Kidney (tissue), 14 donors: ENCODE measurements around the gene SDF4. TPM values are rescaled to one million over a fixed set of nuclear protein-coding genes. Genes with fewer than 3 reads are reported as not detected.
A peak's percentile ranks its signal among the peaks of the same experiment; 100 is the strongest.

Experiments used
- DNase-seq, 5 donors: peaks; one replicate each; pipeline ENCODE4 v3.0.0-alpha.2; 2013 to 2020
- FAIRE-seq: peaks from 2 replicates; lab custom pipeline; 2012; peaks lifted over from hg19 to GRCh38; lab: Jason Lieb, UNC
- H3K27ac ChIP-seq, 2 donors: one replicate each; pipeline ENCODE4 v1.7.0; 2013; ENCODE audit warnings: low read depth in 2 of 2, low read length in 2 of 2, inconsistent platforms in 1 of 2
- H3K27me3 ChIP-seq: one replicate; pipeline ENCODE4 v1.7.1; 2013; ENCODE audit warnings: low read length, inconsistent platforms; ENCODE audit not compliant: control insufficient read depth, insufficient read depth
- H3K36me3 ChIP-seq, 3 donors: one replicate each; pipeline versions ENCODE4 v1.7.0 to v1.7.1; 2013; ENCODE audit warnings: low read length in 3 of 3, control low read depth in 1 of 3, inconsistent platforms in 1 of 3; ENCODE audit not compliant: insufficient read depth in 3 of 3, control insufficient read depth in 2 of 3
- H3K4me1 ChIP-seq, 3 donors: one replicate each; pipeline versions ENCODE4 v1.7.0 to v1.7.1; 2013; ENCODE audit warnings: low read length in 3 of 3, inconsistent platforms in 1 of 3, low read depth in 1 of 3; ENCODE audit not compliant: control insufficient read depth in 2 of 3, insufficient read depth in 2 of 3
- H3K4me3 ChIP-seq, 3 donors: one replicate each; pipeline versions ENCODE4 v1.7.0 to v1.8.1; 2013; ENCODE audit warnings: low read length in 3 of 3, control low read depth in 1 of 3, inconsistent platforms in 1 of 3
- H3K9ac ChIP-seq, 3 donors: one replicate each; pipeline versions ENCODE4 v1.7.0 to v1.7.1; 2013; ENCODE audit warnings: low read length in 3 of 3, control low read depth in 1 of 3, inconsistent platforms in 1 of 3
- H3K9me3 ChIP-seq, 3 donors: one replicate each; pipeline versions ENCODE4 v1.7.0 to v1.7.1; 2013; ENCODE audit warnings: low read length in 3 of 3, control low read depth in 1 of 3, inconsistent platforms in 1 of 3; ENCODE audit not compliant: control insufficient read depth in 2 of 3, insufficient read depth in 1 of 3
- intact Hi-C: fragments of 100-400 bp; cut with DNase I; formaldehyde crosslinking; loops from one replicate; pipeline ENCODE4 v1.11.1; 2022
- polyA plus RNA-seq: library from polyadenylated mRNA; stranded (reverse); fragments of 350-450 nt; fragmentation: Illumina TruSeq; extraction: RNeasy Lipid Tissue Mini Kit (QIAGEN cat#74804); gene quantifications from one replicate; pipeline ENCODE4 v1.2.3, GENCODE V29; 2014; ENCODE audit warnings: low read depth, low replicate concordance; ENCODE audit not compliant: insufficient read depth
- total RNA-seq: library from RNA; stranded (reverse); fragmentation: NEBNext Ultra II Directional; extraction: Animal tissue kit (Norgen Biotek cat#: 25700); gene quantifications from one replicate; pipeline ENCODE4 v1.2.1, GENCODE V29; 2021
- TF ChIP-seq, protein P1 (sequence below): IDR thresholded peaks from 3 replicates; pipeline ENCODE4 v1.5.1; 2012; ENCODE audit warnings: mild to moderate bottlenecking, moderate library complexity, borderline replicate concordance; ENCODE audit not compliant: insufficient read depth; ENCODE audit errors: extremely low read depth
- donor health status: control.
- donor health status: control.
- donor health status: control.
- donor health status: control.
- donor health status: control.
- donor health status: DM: yes; HTN: yes; CAD: no.
- donor health status: Normal renal cell carcinoma (clear cell type).

The SDF4 gene
- total and polyA plus RNA-seq, 2 donors from 2014 or later: 143 to 160 TPM

DNA sequence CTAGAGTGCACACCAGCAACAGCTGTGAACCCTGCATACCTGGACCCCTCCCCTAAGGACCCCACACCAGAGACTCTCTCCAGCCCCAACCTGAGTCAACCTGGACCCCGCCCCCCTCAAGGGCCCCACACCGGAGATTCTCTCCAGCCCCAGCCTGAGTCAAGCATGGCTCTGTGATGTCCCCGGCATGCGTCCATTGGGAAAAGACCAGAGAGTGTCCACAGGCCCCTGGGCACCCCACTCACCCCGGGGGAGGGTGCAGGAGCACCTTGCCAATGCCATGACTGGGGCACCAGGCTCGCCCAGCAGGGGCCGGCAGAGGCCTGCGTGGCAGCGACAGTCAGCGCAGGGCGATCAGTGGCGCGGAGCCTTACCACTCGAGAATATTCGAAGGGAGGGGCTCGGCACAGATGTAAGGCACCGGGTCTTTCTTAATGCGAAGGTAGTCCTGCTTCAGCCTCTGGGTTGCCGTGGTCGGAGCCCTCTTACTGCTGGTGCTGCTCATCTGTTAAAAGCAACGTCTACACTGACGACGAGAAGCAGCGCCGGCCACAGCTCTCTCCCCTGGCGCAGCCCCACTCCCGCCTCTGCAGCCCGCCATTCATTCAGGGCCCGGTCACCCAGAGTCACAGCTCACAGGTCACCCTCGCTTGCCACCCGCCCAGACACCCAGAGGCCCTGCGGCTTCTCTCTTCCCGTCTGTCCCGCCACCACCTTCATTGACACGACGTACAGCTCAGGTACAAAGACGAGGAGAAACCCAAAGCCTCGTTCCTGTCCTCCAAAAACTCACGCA, 35.9 kb upstream of the SDF4 start:
- TF ChIP-seq, protein P1, sequence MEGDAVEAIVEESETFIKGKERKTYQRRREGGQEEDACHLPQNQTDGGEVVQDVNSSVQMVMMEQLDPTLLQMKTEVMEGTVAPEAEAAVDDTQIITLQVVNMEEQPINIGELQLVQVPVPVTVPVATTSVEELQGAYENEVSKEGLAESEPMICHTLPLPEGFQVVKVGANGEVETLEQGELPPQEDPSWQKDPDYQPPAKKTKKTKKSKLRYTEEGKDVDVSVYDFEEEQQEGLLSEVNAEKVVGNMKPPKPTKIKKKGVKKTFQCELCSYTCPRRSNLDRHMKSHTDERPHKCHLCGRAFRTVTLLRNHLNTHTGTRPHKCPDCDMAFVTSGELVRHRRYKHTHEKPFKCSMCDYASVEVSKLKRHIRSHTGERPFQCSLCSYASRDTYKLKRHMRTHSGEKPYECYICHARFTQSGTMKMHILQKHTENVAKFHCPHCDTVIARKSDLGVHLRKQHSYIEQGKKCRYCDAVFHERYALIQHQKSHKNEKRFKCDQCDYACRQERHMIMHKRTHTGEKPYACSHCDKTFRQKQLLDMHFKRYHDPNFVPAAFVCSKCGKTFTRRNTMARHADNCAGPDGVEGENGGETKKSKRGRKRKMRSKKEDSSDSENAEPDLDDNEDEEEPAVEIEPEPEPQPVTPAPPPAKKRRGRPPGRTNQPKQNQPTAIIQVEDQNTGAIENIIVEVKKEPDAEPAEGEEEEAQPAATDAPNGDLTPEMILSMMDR: no peak
- Histone ChIP-seq H3K4me1 (peaks cover 0 to 26% (median 25%) of the 10 kb centered on the region in 3 donors), H3K9ac (no peak overlapping the region), H3K4me3 (no peak overlapping the region), H3K9me3 (no peaks in the 10 kb centered on the region), H3K27ac (no peak overlapping the region), H3K36me3 (peaks cover 2 to 13% (median 8%) of the 10 kb centered on the region in 3 donors), H3K27me3 (no peaks in the 10 kb centered on the region)
- intact Hi-C loops: no loop called here
- DNase-seq (peak in 1 of 5 donors; percentile 65), FAIRE-seq (no peak)

DNA sequence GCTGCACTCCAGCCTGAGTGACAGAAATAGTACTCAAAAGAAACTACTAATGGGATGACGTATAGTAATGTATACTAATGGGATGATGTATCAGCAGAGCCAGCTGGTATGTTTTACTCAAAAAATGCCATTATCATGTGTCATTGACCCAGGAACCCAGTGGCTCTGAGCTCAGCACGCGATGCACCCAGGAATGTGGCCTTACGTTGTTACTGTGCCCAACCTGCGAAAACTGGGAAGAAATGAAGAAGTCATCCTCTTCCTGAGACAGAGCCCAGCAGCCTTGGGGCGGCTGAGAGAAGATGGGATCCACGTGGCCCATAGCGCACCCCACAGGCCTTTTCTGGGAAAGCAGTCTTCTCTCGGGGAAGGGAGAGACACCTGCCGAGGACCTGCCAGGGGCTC, 33.1 kb upstream of the SDF4 start:
- intact Hi-C loops: no loop called here
- TF ChIP-seq, protein P1: no peak
- Histone ChIP-seq H3K9ac (no peak overlapping the region), H3K9me3 (no peaks in the 10 kb centered on the region), H3K4me1 (peaks cover 0 to 5% (median 5%) of the 10 kb centered on the region in 3 donors), H3K27me3 (no peaks in the 10 kb centered on the region), H3K36me3 (peaks cover 2 to 19% (median 14%) of the 10 kb centered on the region in 3 donors), H3K27ac (peak overlapping the region in 1 of 2 donors; percentile 48), H3K4me3 (no peak overlapping the region)
- DNase-seq (peak in 1 of 5 donors; percentile 39), FAIRE-seq (no peak)

DNA sequence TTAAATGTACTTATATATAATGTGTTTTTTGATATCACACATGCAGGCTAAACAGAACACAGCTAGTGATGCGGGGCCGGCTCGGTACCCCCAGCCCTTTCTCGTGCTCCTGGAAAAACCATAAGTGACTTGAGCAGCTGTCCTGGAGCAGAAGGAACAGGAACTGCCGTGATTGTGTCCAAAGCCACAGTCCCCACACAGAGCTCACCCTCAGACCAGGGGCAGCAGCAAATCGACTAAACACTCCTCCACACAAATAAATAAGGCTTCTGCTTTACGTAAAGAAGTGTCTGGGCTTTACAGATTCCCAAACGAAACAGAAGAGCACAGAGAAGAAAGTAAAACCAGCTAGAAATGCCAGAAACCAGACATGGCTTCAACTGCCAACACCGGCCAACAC, 32.2 kb upstream of the SDF4 start:
- TF ChIP-seq, protein P1: no peak
- Histone ChIP-seq H3K4me3 (no peak overlapping the region), H3K27me3 (no peaks in the 10 kb centered on the region), H3K4me1 (peaks cover 0 to 5% (median 5%) of the 10 kb centered on the region in 3 donors), H3K9ac (no peak overlapping the region), H3K36me3 (peaks cover 3 to 23% (median 17%) of the 10 kb centered on the region in 3 donors), H3K9me3 (no peaks in the 10 kb centered on the region), H3K27ac (no peak overlapping the region)
- DNase-seq (peak in 1 of 5 donors; percentile 35), FAIRE-seq (no peak)
- intact Hi-C loops: no loop called here
